Kidney epithelial cell (primary cell): Measurements from ENCODE around the gene TENM4. TPM values are rescaled to one million over a fixed set of nuclear protein-coding genes. Genes with fewer than 3 reads are reported as not detected.

ENCODE experiments used
- DNase-seq: peaks from one replicate; pipeline ENCODE4 v3.0.0-alpha.2; 2010; ENCODE audit warnings: low read depth
- H3K27me3 ChIP-seq: 2 replicates; pipeline ENCODE4 v1.6.0; 2011; ENCODE audit warnings: low read length; ENCODE audit not compliant: control insufficient read depth, insufficient read depth
- H3K36me3 ChIP-seq: 2 replicates; pipeline ENCODE4 v1.5.1; 2011; ENCODE audit warnings: low read length; ENCODE audit not compliant: control insufficient read depth, insufficient read depth
- H3K4me3 ChIP-seq: 2 replicates; pipeline ENCODE4 v1.5.1; 2011; ENCODE audit warnings: low read depth, mild to moderate bottlenecking, control low read depth, low read length
- CTCF ChIP-seq: IDR thresholded peaks from 2 replicates; pipeline ENCODE4 v1.5.1; 2011; ENCODE audit warnings: mild to moderate bottlenecking, moderate library complexity, low read length, control low read depth, inconsistent platforms; ENCODE audit not compliant: insufficient read depth, poor library complexity, severe bottlenecking
- total RNA-seq: library from RNA; depleted of rRNA; stranded (reverse); fragments of >200 nt; gene quantifications from 2 replicates; pipeline ENCODE4 v1.2.3, GENCODE V29; 2015

TENM4 gene
- total RNA-seq, 1 donor from 2014 or later, result 35.3 TPM

GRCh38 chr11:79363861-79364378 lies 76.9 kb downstream of the TENM4 start:
- no peak for DNase-seq
- H3K4me3 ChIP-seq, result no peak overlapping the region
- no peak for TF ChIP-seq CTCF
- H3K27me3 ChIP-seq, result no peaks in the 10 kb centered on the region
- no peaks in the 10 kb centered on the region for H3K36me3 ChIP-seq

DNA sequence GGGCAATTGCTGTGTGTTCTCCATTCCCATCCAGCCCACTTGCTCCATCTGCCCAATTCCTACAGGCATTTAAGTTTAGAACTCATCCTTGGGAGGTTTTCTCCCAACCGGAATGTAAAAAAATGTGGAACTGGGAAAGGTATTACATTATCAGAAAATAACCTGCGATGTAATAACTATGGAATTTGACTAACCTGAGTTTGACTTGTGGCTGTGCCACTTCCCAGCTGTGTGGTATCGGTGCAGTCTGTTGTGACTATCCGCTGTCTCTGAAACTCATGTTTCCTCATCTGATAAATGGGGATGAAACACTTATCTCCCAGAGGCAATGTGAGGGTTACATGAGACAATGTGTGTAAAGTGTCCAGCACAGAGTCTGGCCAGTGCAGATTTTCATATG lies 77.6 kb downstream of the TENM4 start:
- no peaks in the 10 kb centered on the region for H3K36me3 ChIP-seq
- no peak overlapping the region for H3K4me3 ChIP-seq
- no peaks in the 10 kb centered on the region for H3K27me3 ChIP-seq
- TF ChIP-seq CTCF, result no peak
- no peak for DNase-seq

- TF ChIP-seq CTCF, result no peak
- H3K27me3 ChIP-seq, result no peaks in the 10 kb centered on the region
- no peak overlapping the region for H3K4me3 ChIP-seq
- no peak for DNase-seq
- no peaks in the 10 kb centered on the region for H3K36me3 ChIP-seq
These were observed 78.0 kb downstream of the TENM4 start for GRCh38 chr11:79362821-79363220.

DNA sequence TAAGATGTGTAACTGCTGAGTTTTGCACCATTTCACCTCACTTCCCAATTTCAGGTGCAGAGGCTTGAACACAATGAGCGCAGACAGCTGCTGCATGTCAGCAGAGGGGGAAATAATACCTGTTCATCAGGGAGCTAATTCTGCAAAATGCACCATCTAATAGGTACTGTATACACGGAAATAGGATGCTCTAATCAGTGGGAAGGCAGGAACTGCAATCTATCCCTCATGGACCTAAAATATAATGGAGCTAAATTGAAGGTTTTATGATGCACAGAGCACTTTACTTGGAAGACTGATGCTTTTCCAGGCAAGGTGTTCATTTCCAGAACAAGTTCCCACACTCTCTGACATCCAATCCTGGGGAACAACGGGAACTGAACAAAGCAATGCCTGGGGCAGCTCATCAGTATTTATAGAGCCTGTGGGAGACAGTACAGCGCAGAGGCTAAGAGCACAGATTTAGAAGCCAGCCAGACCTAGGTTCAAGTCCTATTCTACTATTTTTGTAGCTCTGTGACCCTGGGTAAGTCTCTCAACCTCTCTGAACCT lies 78.5 kb downstream of the TENM4 start:
- TF ChIP-seq CTCF, result no peak
- no peak for DNase-seq
- Histone ChIP-seq H3K4me3 (no peak overlapping the region), H3K36me3 (no peaks in the 10 kb centered on the region), H3K27me3 (no peaks in the 10 kb centered on the region)

- no peak for TF ChIP-seq CTCF
- no peak overlapping the region for H3K4me3 ChIP-seq
- H3K36me3 ChIP-seq, result no peaks in the 10 kb centered on the region
- DNase-seq, result no peak
- H3K27me3 ChIP-seq, result no peaks in the 10 kb centered on the region
These were observed 82.6 kb downstream of the TENM4 start for GRCh38 chr11:79358258-79358657.

DNA sequence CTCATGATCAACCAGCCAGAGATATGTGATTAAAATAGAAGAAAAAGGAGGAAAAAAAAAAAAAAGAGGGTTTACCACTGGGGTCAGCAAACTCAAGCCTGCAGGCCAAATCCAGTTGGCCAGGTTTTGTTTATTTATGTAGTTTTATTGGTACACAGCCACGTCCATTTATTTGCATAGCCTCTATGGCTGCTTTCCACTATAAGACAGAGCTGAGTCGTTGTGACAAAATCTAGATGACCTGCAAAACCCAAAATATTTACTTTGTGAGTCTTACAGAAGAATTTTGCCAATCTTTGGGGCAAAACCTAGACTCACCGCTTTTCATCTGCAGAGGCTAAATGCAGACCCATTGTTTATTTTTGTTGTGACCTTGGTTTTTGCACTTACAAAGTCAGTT lies 87.1 kb downstream of the TENM4 start:
- no peak for DNase-seq
- H3K27me3 ChIP-seq, result no peaks in the 10 kb centered on the region
- no peak overlapping the region for H3K4me3 ChIP-seq
- H3K36me3 ChIP-seq, result no peaks in the 10 kb centered on the region
- no peak for TF ChIP-seq CTCF
